Hematopoietic multipotent progenitor cell treated with erythropoietin and hydrocortisone succinate and interleukin-3 and kit ligand, for 4 days (in vitro differentiated cells): Measurements from ENCODE around the gene GABRG3.

ENCODE experiments used
- DNase-seq: peaks from one replicate; pipeline ENCODE4 v3.0.0-alpha.2; 2015

GABRG3 gene

DNA sequence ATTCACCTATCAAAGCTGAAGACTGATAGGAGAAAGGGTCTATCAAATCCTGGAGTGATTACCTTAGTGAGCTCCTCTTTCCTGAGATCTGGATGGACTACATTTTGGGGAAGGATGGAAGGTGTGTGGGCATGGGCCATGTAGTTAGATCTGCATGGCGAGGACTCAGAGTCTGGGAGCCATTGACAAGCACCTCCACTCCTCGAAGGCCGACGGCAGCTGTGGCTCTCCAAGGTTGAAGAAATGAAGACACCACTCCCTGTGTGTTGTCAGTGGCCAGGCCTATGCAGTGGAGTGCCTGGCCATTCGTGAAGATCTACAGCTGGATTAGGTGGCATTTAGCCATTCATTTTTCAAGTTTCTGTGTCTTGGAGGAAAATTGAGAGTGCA, 509.2 kb downstream of the GABRG3 start:
- DNase-seq, result no peak

DNA sequence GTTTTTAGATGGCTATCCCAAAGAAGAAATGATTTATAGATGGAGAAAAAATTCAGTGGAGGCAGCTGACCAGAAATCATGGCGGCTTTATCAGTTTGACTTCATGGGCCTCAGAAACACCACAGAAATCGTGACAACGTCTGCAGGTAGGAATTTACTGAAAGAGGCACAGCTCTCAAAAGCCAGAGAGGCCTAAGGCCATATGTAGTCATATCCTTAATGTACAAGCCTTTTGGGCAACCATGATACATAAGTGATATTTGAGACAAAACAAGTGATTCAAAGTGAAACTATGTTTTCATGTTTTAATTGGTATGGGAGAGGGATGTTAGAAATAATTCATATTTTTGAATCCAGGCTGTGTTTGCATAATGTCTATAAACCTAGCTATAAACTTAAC, 509.7 kb downstream of the GABRG3 start:
- DNase-seq, result no peak

DNA sequence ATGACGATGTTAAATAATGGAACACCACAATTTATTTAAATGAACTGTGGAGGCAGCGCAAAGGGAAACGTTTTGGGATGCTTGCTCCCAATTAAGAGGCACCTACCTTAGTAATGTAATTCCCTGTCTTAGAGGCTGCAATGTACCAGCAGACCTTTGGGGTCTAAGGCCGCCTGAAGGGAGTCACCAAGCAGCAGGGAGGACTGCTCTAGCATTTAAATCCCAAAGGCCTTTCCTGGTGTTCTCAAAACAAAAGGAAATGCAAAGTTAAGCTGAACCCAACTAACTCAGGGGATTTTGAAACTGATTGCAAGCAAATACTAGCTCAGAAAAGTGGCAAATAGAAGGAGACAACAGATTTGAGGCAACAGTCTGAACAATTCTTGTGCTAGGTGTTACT, 510.8 kb downstream of the GABRG3 start:
- DNase-seq, result no peak

DNA sequence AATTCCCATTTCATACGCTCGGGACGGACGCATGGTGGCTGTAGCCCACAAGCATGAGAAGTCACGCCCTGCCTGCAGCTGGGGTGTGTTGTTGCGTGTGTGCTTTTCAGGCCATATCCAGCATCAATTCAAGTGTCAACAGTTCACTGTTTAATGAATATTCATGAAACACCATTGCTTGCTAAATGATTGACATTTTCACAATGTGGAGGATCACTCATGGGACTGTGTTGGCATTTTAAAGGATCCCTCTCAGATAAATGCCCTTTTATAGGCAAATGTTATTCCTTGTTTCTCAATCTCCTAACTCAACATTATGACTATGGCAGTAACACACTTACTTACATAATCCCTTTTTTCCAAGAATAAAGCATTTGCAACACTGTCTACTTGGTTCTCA, 511.3 kb downstream of the GABRG3 start:
- DNase-seq, result no peak

DNA sequence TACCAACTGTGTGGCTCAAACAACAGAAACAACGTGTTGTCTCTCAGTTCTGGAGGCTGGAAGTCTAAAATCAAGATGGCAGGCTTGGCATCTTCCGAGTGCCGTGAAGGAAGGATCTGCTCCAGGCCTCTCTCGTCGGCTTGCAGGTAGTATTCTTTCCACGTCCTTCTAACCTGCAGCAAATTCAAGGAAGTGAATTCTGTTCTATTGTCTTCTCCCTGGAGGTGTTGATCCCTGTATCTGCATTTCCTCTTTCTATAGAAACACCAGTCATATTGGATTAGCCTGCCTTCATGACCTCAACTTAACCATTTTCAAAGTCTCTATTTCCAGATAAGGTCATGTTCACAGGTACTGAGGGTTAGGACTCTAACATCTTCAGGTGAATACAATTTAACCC, 512.1 kb downstream of the GABRG3 start:
- DNase-seq, result no peak

DNA sequence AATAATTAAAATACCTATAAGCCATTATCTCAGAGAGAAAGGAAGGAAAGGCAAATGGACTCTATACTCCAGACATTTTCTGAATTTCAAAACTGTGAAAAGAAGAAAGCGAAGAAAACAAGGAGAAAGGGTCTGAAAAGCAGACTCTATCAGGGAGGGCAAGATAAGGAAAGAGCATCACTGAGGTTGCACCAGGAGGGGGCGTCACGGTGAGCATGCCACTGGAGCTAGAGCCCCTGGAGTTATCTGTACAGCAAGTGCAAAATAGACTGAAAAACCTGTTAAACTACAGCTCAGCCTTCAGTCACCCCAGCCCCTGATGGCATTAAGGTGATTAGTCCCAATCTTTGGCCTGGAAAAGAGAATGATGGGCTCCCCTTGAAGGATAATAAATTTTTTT, 514.3 kb downstream of the GABRG3 start:
- DNase-seq, result no peak

DNA sequence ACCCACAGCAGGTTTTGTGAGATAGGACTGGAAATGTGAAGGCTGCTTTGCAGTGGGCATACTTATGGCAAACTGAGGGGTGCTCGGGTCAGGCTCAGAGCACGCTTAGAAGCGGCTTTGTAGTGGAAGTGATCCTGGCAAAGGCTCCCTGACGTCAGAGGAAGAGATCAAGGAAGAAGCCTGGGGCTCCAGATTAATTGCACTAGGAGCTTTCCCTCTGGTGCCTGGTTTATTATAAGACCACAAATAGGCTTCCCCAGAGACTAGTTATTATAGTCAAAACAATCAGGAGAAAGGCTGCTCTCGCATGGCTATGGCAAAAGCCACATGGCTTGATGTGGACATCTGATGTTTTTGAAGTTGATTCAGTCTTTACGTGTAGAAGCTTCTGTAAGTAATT, 515.1 kb downstream of the GABRG3 start:
- DNase-seq, result no peak

DNA sequence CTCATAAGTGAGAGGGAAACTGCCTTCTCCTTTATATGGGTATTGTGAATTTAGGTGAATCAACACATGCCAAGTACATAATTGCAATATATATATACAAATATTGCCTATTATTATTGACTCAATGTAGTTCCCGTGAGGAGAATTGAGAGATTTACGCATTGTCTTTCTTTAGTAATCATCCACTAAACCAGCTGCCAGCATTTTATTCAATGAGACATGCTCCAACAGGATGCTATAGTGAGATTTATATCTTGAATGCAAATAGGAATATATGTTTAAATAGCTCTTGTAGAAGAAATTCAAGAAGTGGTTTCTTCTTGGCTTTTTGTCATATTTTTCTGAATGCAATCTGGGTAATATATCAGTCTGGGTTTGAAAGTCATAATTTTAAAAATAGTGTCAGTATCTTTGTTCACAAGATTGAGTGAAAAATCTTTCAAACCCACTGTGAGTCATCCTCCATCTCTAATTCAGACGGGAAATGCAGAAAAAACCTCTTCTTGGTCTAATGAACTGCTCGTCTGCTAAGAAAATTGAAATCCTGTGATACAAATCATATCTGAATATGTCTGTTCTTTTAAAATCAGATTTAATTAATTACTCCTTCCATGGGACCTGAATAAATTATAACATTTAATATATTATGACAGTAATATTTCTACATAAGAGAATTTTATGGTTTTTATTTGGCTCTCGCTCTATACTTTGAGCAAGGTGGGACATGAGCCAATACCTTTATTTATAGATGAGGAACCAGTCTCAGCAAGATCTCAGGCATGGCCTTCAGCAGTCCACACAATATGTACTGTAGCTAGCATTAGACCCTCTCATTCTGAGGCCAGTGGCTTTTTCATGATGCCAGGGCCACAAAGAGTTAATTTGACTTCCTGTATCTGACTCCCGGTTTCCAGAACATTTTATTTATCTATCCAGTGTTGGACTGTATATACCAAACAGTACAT, 516.0 kb downstream of the GABRG3 start:
- no peak for DNase-seq

DNA sequence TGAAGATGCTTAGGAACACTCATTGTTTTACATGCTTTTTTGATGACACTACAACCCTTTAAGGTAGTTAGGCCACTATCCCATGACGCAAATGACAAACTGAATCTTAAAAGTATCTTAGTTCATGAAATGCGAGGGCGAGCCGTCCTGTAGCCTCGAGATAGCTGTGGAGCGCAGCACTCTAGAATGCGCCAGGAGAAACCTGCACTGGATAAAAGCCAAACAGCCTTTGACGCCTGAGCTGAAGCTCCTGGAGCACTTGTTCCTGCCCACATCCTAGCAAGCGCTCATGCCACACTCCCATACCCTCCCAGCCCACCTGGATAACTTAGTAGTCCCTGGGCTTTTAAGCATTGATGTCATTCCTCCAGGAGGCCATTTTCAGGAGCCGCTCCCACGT, 516.9 kb downstream of the GABRG3 start:
- no peak for DNase-seq

DNA sequence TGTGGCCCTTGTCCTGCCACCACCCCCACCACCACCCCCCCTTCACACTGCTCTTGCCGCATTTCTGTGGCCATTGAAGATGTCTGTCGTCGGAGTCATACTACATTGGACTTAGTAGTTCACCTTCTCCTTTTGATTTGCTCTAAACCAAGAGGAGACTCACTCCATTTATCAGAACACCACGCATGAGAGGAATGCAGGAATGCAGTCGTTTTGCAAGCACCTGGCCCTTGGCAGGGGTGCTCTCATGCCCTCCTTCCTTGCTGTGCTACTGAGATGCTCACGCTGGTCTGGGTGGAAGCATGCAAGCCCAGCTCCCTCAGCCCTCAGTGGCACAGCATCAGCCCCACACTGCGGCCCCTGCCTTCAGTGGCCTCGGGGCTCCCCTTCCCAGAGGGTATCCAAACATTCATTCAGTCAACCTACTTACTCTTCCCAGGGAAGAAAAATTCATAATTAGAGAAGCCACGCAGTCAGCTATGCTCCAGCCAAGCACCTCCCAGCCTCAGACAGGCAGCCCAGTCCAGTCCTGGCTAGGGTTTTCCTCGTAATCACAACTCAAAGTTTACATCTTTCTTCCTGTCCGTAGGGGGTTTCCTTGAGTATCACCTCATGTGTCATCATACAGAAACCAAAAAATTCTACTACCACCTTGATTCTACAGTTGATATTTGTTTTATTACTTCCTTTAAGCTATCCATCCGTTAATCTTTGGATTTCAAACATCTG, 520.0 kb downstream of the GABRG3 start:
- no peak for DNase-seq

DNA sequence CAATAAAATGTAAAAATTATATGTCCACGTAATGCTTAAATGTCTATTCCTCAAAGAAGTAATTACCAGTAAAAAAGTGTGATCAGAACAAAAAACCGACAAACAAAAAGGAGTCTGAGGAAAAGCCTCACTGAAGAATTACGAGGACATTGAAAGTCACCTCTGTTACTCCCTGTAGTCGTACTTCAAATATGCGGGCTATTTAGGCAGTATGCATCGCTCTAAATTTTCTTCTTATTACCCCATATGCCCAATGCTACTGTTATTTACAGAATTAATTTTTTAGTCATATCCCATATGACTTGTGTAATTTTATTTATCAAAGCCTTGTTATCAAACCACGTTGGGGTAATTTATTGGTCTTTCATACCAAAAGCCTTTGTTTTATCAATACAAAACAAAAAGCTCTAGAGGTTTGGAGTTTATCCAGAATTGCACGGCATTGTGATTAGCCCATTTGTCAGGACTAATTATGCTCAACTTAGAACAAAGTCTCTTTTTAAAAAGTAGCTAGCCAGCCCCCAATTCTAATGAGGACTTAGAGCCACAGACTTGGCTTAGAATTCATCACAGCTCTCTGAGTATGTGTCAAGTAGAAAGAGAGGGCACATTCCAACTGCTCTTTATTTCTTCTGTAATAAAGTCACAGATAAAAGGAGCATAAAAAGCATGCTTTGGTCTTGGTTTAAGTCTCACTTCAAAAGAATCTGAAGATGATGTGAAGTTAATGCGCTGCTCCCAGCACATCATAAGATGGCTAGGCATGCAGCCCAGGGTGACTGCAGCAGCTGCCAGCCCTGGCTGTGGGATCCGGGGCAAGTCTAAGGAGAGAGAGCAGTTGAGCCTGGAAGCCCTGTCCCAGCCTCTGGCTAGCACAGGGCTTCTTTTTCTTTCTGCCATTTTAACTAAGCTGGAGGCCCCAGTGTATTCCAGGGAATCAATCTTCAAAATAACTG, 521.0 kb downstream of the GABRG3 start:
- DNase-seq, result no peak

DNA sequence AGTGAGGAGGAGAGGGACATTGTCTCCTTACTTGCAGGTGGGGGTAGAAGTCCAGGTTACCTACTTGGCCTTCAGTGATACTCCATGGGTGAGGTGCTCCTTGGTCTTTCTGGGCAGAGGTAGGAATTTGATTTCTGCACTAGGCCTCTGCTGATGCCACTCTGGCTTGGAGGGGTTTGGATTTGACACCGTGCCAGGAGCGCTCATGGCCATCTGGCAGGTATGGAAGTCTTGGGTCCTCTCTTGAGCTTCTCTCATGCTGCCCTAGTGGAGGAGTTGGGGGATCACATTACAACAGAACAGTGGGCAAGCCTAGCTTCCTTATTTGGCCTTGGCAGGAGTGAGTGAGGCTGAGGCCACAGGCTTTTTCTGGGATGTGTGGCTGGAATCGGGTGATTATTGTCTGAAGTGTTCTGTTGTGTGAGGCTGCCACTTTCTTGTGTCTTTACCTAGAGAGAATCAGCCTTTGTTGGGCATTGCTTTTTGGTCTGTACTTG, 525.0 kb downstream of the GABRG3 start:
- DNase-seq, result no peak

DNA sequence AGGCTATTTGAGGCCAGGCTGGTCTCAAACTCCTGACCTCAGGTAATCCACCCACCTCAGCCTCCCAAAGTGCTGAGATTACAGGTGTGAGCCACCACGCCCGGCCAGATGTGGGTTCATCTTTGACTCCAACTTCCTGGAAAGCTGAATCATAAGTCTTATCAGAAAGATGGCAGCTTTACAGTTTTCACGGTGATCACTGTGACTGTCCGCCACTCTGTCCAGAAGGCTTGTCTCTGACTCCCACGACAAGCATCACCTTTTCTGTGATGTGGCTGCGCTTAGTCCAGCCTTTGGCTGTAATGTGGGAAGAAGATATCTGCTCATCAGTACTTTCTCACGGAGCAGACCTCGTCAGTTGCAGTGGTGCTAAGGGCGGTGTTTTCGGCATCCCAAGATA, 527.7 kb downstream of the GABRG3 start:
- DNase-seq, result no peak

DNA sequence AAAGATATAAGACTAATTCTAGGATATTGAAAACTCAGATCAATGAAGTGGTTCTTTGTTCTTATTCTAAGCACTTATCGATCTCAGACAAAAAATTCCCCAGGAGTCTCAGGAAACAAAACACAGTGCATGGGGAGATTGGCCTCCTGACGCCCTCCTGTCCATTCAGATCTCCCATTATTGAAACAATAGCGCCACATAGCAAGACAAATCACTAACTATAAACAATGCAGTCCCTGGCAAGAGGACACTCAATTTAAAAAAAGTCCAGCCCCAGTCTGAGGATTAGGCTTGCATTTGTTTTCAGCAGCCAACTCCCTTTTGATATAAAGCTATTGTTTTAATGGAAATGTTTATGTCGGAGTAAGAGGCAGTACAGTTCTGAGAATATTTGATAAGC, 528.2 kb downstream of the GABRG3 start:
- no peak for DNase-seq

DNA sequence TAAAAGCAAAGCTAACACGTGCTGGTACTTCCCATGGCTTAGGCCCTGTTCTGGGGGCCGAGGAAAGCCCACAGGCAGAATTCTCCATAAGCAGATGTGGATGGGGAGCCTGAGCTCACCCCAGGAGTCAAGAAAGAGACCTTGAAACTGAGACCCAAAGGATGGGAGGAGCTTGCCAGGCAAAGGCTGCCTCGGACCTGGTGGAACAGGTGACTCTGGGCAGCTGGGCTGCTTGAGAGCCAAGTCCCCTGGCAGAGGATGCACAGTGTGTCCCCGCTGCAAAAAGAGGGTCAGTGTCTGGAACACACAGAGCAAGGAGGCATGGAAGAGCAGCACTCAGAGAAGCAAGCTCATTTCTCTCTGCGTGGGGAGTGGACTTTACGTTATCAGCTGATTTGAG, 528.7 kb downstream of the GABRG3 start:
- DNase-seq, result no peak

DNA sequence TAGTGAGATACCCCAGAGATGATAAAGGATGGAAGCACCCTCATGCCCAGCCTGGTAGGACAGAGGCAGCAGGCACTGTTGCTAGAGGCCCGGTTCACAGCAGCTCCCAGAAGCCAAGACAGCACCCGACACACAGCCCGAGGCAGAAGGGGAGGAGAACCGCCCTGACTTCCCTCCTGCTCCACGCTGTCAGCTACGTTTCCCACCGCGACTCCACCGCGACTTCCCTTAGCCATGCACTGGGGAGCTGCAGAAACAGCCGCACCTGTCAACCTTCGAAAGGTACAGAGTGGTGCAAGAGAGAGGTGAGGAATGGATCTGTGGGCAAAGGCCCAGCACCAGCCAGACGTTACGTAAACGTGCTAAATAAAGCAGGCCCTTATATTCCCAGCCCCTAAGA, 529.2 kb downstream of the GABRG3 start:
- no peak for DNase-seq

DNA sequence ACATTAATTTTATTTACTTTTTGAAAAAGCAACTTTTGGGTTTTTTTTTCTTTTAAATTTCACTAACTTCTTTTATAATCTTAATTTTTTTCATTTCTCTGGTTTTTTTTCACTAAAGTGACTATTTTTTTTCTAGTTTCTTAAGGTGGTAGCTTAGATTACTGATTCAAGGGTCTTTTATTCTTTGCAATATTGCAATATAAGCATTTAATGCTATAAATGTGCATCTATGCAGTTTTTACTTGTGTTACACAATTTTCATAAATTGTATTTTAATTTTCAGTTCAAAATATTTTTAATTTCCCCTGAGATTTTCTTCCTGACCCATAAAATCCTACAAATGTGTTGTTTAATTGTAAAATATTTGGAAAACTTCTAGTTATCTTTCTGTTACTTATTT, 535.8 kb downstream of the GABRG3 start:
- DNase-seq, result no peak

DNA sequence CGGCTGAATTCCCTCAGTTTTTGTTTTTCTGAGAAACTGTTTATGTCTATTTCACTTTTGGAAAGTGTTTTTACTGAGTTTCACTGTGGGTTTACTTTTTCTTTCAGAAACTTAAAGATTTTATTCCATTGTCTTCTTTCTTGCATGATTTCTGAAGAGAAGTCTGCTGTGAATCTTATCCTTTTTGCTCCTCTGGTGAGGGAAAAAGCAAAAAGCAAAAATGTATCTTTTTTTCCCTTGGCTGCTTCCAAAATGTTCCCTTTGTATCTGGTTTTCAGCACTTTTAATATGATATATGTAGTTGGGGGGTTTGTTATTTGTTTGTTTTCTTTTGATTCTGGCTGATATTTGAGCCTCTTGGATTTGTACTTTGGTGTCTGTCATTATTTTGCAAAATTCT, 538.0 kb downstream of the GABRG3 start:
- no peak for DNase-seq

DNA sequence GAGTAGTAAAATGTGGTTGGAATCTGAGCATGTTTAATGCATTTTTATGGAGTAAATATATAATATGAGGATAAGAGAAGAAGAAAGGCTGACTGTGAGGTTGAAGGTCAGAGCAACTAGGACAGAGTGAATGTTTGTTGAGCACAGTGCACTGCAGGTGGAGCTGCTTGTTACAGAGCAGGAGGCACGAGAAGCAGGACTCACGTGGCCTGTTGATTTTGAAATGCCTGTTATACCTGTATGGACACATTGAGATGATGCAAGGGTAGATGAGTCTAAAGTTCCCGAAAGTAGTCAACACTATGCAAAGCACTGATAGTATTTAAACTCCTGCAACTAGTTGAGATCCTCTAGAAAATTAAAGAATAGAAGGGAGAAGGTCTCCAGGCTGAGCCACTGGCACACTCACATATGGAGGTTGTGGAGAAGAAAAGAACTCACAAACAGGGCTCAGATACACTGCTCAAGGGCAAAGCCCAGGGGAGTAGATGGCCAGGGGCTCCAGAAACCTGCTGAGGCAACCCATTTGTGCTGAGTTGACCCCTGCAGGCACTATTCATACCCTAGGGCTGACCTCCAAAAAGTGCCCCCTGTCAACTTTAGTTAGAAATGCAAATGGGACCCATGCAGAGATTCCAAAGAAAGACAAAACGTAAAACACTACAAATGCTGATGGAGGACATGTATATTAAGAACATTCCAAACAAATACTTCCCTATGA, 541.5 kb downstream of the GABRG3 start:
- DNase-seq, result no peak

DNA sequence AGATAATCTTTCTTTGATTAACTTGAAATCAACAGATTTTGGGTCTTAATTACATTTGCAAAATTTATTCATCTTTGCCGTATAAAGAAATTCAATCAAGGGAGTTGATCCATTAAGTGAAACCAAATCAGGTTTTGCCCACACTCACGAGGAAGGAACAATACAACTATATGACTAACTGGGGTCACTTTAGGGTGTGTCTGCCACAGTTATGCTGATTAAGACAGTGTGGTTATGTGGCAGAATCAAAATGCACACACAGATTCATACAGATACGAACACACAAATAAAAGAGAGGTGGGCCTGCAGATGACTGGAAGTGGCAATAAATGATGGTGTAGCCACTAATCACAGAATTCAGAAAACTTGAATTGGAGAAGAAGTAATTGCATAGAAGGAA, 543.5 kb downstream of the GABRG3 start:
- no peak for DNase-seq

DNA sequence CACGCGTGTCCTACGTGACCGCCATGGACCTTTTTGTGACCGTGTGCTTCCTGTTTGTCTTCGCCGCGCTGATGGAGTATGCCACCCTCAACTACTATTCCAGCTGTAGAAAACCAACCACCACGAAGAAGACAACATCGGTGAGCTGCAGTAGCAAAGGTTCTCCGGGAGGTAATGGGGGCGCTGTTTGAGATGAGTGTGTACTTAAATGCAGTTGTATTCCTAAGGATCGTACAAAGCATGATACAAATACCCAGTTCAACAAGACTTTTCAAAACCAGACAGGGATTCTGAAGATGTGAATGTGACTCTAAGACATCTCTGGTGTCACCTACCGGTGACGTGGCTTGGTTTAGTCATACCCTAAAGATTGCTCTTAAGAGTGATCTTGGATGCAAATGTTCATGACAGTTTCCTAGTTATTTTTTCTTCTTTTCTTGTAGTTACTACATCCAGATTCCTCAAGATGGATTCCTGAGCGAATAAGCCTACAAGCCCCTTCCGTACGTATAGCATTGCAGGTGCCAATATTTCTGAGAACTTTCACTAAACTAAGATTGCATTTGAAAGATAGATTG, 556.6 kb downstream of the GABRG3 start:
- DNase-seq, result no peak

DNA sequence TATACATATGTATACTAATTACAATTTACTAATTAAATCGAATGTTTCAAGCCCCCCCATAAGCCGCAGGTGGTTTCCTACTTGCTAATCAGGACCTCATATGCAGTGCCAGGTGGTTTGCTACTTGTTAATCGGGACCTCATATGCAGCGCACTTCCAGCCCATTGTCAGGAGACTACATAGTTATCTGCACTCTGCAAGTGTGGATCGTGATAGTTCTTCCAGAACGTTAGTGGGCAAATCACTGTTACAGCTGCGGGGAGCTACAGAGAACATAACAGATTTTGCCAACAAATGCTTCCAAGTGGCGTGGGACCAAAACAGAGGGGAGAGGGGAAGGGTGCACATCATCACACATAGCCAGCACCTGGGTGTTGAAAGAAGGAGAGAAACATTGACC, 558.4 kb downstream of the GABRG3 start:
- no peak for DNase-seq
